Right kidney (tissue), 1 donor: Measurements from ENCODE around the gene TMEM60.
A peak's percentile ranks its signal among the peaks of the same experiment; 100 is the strongest.

Experiments
- DNase-seq: peaks from one replicate; pipeline ENCODE4 v3.0.0-alpha.2; 2016

The TMEM60 gene

DNA sequence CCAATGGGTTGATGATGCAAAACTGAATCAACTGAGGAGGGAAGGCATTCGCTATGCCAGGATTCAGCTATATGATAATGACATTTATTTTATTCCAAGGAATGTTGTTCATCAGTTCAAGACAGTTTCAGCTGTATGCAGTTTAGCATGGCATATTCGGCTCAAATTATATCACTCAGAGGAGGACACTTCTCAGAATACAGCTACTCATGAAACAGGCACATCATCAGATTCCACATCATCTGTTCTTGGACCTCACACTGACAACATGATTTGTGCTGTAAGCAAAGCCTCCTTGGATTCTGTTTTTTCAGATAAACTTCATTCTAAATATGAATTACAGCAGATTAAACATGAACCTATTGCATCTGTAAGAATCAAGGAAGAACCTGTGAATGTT is 19.7 kb downstream of the TMEM60 start:
- no peak for DNase-seq

DNA sequence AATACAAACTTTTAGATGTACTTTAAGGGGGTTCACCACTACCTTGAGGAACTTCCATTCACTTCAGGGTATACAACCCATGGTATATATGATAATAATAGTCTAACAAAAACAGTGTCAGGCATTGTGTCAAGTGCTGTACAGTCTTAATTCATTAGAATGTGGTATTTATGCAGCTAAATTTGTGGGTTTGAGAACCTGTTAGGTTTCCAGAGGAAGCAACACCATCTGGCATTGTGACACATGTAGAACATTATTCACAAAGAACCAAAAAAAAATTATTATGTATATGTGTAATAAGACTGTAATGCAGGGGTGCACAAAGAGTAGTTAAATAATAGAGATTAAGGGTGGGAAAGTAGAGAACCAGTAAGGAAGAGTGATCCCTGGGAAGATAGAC is 26.3 kb downstream of the TMEM60 start:
- no peak for DNase-seq

DNA sequence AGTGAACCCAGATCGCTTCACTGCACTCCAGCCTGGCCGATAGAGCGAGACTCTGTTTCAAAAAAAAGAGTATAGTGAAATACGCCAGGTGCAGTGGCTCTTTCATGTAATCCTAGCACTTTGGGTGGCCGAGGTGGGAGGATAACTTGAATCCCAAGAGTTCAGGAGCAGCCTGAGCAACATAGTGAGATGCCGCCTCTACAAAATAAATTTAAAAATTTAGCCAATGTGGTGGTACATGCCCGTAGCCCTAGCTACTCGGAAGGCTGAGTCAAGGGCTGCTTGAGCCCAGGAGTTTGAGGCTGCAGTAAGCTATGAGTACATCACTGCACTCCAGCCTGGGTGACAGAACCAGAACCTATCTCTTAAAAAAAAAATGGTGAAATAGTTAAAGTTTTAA is 27.9 kb downstream of the TMEM60 start:
- DNase-seq, result no peak

DNA sequence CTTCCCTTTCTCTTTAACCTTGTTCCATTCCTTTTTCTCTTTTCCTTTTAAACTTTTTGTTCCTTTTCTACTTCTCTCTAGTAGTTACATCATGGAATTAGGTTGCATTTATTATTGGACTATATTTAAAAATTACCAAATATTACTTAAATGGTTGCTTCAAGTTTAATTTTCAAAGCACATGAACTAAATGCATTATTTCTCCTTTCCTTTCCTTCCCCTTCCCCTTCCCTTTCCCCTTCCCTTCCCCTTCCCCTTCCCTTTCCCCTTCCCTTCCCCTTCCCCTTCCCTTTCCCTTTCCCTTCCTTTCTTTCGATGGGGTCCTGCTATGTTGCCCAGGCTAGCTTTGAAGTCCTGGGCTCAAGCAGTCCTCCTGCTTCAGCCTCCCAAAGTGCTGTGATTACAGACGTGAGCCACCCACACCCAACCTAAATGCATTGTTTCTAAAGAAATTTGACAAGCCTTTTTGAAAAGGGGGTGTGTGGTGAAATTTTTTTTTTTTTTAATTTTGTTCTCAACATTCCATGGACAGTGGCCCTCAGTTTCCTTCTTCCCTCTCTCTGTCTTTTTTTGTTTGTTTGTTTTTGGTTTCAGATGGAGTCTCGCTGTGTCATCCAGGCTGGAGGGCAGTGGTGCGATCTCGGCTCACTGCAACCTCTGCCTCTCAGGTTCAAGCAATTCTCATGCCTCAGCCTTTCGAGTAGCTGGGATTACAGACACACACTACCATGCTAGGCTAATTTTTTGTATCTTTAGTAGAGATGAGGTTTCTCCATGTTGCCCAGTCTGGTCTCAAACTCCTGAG is 31.2 kb downstream of the TMEM60 start:
- DNase-seq, result no peak

DNA sequence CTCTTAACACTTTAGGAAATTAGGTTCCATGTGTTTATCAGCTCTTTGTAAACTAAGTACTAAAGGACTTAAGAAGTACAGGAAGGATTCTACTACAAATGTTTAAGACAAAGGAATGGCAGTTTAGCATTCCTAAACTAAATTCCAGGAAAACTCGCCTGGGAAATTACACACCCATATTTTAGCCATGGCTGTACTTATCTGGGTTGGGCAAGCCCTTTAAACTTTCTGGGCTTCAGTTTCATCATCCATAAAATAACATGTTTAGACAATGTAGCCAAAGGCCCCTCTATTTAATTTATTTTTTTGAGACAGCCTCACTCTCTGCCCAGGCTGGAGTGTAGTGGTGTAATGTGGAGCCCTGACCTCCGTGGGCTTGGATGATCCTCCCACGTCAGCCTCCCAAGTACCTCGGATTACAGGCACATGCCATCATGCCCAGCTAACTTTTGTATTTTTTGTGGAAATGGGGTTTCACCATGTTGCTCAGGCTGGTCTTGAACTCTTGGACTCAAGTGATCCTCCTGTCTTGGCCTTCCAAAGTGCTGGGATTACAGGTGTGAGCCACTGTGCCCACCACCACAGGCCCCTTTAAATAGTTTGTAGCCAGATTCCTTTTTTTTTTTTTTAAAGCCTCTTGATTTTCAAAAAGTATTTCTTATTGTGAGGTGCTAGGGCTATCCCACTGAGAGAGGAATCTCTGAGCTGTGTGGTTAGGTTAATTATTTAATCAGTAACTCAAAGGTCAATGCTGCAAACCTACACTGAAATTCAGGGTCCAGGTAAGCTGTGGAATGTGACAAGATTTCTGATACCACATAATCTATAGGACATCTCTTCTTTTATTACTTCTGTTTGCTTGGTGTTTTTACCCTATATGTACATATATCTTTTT is 32.1 kb downstream of the TMEM60 start:
- DNase-seq, result no peak

DNA sequence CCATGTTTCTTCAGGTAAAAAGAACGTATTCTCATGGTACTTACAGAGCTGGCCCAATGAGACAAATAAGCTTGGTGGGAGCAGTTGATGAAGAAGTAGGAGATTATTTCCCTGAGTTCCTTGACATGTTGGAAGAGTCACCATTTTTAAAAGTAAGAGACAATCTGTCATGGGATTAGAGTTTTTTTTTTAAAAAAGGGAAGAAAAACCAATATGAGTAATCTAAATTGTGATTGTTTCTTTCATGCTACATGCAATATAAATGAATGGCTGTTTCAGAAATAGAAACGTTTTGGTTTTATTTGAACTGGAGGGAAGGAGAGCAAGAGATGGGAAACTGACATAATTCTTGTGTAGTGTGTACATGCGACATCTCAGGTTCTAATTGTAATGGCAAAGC is 32.8 kb downstream of the TMEM60 start:
- DNase-seq, result no peak

DNA sequence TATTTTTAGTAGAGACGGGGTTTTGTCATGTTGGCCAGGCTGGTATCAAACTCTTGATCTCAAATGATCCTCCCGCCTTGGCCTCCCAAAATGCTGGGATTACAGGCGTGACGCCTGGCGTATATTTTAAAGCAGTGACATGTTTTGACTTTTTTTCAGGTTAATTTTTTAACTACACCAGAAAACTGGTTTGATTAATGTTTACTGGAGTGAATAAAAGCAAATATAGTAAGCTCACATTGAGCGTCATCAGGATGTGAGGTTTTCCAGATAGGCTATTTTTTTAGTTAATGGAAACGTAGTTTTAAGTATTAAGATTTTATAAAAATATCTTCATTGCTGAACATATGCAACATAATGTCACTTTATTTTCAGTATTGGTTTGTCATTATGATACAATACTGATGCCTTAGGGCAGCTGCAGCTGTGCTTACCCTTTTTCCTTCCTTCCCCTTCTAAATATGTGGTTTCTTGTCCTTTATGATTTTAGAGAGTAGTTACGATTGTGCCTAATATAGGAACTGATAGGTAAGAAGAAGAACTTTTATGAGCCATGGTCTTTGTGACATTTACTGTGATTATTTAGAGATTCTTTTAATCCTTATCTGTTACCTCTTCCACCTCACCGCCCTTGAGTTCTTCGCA is 37.3 kb downstream of the TMEM60 start:
- no peak for DNase-seq

DNA sequence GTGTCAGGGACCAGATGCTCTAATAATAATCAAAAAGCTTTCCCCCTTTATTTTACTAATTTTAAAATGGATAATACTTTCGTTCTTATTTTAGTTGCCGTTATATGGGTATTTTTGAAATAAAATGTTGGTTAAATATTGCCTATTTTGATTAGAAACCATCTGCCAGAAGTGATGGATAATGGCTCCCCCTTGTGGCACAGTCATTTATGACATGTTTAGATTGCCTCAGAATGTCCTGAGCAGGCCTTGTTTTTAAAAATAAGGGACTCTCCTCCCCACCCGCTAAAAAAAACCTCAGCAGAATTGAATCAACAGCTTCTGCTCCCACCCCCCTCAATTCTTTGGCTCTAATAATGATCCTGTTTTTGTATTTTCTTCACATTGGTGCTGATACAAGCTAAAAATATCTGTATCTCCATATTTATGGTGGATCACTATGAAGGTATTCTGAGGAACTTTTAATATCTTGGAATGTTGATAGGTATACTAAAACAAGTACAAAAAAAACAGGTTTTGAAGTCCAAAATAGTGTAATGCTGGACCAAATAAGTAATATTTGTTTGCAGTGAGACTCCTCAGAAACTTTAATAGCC is 38.8 kb downstream of the TMEM60 start:
- peak; percentile 33 for DNase-seq

DNA sequence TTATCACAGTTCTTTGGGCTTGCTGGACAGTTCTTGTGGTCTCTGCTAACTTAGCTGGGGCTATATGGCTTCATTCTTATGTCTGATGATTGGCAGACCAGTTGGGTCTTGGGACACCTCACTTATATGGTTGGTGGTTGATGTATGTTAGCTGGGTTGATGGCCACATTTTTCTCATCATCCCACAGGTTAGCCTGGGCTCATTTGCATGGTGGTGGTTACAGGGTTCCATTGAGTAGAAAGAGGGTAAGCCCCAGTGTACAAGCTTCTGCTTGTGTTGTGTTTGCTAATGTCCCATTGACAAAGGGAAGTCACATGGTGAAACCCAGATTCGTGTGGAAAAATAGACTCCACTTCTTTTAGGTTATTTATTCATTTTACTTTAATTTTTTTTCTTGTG is 40.6 kb downstream of the TMEM60 start:
- DNase-seq, result no peak

DNA sequence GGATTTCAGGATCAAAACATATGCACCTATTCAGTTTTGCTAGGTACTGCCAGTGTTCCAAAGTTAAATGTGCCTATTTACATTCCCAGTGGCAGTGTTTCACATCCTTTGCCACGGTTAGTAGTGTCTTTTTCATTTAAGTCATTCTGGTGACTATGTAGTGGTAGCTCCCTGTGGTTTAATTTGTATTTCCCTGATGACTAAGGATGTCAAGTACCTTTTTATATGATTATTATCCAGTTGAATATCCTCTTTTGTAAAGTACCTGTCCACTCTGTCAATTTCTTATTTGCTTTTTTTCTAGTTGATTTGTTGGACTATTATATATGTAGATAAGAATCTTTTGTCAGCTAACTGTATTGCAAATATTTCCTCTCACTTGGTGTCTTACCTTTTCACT is 45.1 kb downstream of the TMEM60 start:
- no peak for DNase-seq

DNA sequence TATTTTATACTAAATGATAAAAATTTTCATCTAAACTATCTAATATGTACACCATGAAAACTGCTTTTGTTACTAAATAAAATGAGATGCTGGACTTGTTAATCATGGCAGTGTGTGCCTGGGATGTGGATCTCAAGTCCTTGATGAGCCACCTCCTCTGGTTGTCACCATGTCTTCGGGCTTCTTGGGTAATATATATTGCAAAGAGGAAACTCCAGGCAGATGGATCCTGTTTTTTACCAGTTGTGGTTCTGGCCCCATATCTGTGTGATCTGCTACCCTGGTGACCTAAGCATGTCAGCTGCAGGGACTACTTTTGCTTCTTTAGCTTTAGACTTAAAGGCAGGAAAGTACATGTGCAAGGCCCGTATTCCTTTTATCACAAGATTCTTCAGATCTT is 46.2 kb downstream of the TMEM60 start:
- no peak for DNase-seq

DNA sequence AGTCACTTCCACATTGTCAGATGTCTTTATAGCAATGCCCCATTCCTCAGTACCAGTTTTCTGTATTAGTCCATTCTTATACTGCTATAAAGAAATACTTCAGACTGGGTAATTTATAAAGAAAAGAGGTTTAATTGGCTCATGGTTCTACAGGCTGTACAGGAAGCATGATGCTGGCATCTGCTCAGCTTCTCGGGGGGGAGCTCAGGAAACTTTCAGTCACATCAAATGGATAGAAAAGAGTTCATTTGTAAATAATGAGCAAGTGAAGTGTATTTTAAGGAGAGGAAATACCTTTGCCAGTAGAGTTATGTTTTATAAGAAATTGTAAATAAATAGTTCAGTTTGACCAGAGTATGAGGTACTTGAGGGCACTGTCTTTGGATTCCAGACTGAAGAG is 50.5 kb downstream of the TMEM60 start:
- DNase-seq, result no peak

DNA sequence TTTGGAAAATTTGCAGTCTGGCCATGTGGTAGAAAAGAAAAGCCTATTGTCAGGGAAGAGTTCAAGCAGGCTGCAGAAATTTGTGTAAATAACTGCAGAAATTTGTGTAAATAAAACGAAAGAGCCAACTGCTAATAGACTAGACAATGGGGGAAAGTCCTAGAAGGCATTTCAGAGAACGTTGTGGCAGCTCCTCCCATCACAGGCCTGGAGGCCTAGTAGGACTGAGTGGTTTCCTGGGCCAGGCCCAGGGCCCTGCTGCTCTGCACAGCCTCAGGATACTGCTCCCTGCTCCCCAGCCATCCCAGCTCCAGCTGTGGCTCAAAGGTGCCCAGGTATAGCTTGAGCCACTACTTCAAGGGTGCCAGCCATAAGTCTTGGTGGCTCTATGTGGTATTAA is 51.1 kb downstream of the TMEM60 start:
- DNase-seq, result no peak

DNA sequence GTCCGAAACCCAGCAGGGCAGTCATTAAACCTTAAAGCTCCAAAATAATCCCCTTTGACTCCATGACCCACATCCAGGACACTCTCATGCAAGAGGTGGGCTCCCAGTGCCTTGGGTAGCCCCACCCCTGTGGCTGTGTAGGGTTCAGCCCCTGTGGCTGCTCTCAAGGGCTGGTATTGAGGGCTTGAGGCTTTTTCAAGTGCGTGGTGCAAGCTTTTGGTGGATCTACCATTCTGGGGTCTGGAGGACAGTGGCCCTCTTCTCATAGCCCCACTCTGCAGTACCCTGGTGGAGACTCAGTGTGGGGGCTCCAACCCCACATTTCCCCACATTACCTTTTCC is 51.4 kb downstream of the TMEM60 start:
- no peak for DNase-seq

DNA sequence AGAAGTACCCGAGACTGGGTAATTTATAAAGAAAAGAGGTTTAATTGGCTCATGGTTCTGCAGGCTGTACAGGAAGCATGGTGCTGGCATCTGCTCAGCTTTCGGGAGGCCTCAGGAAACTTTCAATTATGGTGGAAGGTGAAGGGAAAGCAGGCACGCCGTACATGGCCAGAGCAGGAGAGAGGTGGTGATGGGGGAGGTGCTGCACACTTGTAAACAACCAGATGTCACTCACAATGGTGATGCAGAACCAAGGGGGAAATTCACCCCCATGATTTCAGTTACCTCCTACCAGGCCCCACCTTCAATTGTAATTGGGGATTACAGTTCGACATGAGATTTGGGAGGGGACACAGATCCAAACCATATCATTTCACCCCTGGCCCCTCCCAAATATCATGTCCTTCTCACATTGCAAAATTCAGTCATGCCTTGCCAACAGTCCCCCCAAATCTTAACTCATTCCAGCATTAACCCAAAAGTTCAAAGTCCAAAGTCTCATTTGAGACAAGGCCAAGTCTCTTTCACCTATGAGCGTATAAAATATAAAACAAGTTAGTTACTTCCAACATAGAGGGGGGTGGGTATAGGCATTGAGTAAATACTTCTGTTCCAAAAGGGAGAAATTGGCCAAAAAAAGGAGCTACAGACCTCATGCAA is 51.9 kb downstream of the TMEM60 start:
- no peak for DNase-seq

DNA sequence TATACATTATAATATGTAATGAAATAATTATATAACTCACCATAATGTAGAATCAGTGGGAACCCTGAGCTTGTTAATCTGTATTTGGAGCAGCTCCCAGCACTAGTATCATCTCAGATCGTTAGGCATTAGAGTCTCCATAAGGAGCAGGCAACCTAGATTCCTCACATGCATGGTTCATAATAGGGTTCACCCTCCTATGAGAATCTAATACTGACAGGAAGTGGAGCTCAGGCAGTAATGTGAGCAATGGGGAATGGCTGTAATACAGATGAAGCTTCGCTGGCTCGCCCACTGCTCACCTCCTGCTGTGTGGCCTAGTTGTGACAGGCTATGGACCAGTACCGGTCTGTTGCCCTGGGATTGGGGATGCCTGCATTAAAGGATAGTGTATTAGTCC is 52.5 kb downstream of the TMEM60 start:
- no peak for DNase-seq
